H1 (cell line): ENCODE results near the gene CPLX1. TPM values are rescaled to one million over a fixed set of nuclear protein-coding genes. Genes with fewer than 3 reads are reported as not detected.

ENCODE experiments used
- CTCF ChIA-PET: fragments of 300-600 bp; sonication (Branson Sonifier 250); formaldehyde crosslinking; loops from one replicate; lab custom pipeline; 2021; ENCODE audit not compliant: partially characterized antibody; lab: Charles Lee
- POLR2A ChIA-PET: fragments of 300-600 bp; sonication (Branson Sonifier 250); formaldehyde crosslinking; loops from one replicate; lab custom pipeline; 2021; ENCODE audit warnings: inconsistent platforms; ENCODE audit not compliant: partially characterized antibody; lab: Charles Lee
- DNase-seq, 2 experiments: peaks; one replicate each; pipeline versions ENCODE4 v3.0.0 to v3.0.0-alpha.2; 2010 to 2022; ENCODE audit warnings: low spot score in 2 of 2, low read depth in 1 of 2, mixed read lengths in 1 of 2
- FAIRE-seq: peaks from 2 replicates; lab custom pipeline; 2011; peaks lifted over from hg19 to GRCh38; lab: Jason Lieb, UNC
- H2AFZ ChIP-seq: 2 replicates; pipeline ENCODE4 v1.8.1; 2012; ENCODE audit warnings: low read length, inconsistent platforms
- H2AK5ac ChIP-seq: 2 replicates; pipeline ENCODE4 v1.6.1; 2013; ENCODE audit warnings: low read depth, low read length
- H2BK120ac ChIP-seq: replicated peaks from 2 replicates; pipeline ENCODE3; 2013; ENCODE audit warnings: low read depth, low read length, inconsistent platforms
- H2BK12ac ChIP-seq: 2 replicates; pipeline ENCODE4 v1.6.1; 2013; ENCODE audit warnings: low read depth, low read length
- H2BK15ac ChIP-seq: 2 replicates; pipeline ENCODE4 v1.6.1; 2013; ENCODE audit warnings: low read length
- H2BK20ac ChIP-seq: 2 replicates; pipeline ENCODE4 v1.6.1; 2013; ENCODE audit warnings: low read length
- H2BK5ac ChIP-seq: 2 replicates; pipeline ENCODE4 v1.6.1; 2013; ENCODE audit warnings: low read depth, low read length
- H3K14ac ChIP-seq: 2 replicates; pipeline ENCODE4 v1.6.1; 2013; ENCODE audit warnings: inconsistent platforms; ENCODE audit not compliant: insufficient read length
- H3K18ac ChIP-seq: 2 replicates; pipeline ENCODE4 v1.6.1; 2013; ENCODE audit warnings: low read length; ENCODE audit errors: extremely low read depth
- H3K23ac ChIP-seq: 2 replicates; pipeline ENCODE4 v1.6.1; 2013; ENCODE audit warnings: inconsistent platforms; ENCODE audit not compliant: insufficient read length
- H3K23me2 ChIP-seq: 2 replicates; pipeline ENCODE4 v1.6.1; 2013; ENCODE audit warnings: low read depth, low read length
- H3K27ac ChIP-seq: 2 replicates; pipeline ENCODE4 v1.6.1; 2011; ENCODE audit warnings: low read depth, low read length, inconsistent platforms
- H3K27me3 ChIP-seq, 4 experiments: replicated peaks in 1 of 4; 1 replicate in 1 of 4; 2 replicates in 3 of 4; pipeline versions ENCODE4 v1.6.1 to v1.8.1; 2011 to 2013; ENCODE audit warnings: low read length in 3 of 4, mild to moderate bottlenecking in 3 of 4, inconsistent platforms in 2 of 4, mixed read lengths in 2 of 4, moderate library complexity in 1 of 4; ENCODE audit not compliant: control insufficient read depth in 3 of 4, insufficient read depth in 3 of 4; ENCODE audit errors: extremely low read depth in 1 of 4
- H3K36me3 ChIP-seq, 4 experiments: 2 replicates each; pipeline versions ENCODE4 v1.6.1 to v1.8.1; 2011 to 2013; ENCODE audit warnings: mild to moderate bottlenecking in 4 of 4, low read length in 3 of 4, moderate library complexity in 2 of 4, control low read depth in 1 of 4, inconsistent platforms in 1 of 4; ENCODE audit not compliant: insufficient read depth in 4 of 4, control insufficient read depth in 2 of 4
- H3K4ac ChIP-seq: replicated peaks from 2 replicates; pipeline ENCODE3; 2013; ENCODE audit warnings: low read length, low read depth, mixed read lengths, inconsistent platforms; ENCODE audit not compliant: insufficient read length
- H3K4me1 ChIP-seq, 4 experiments: replicated peaks in 1 of 4; 1 replicate in 1 of 4; 2 replicates in 3 of 4; pipeline versions ENCODE4 v1.6.1 to v1.8.1; 2011 to 2013; ENCODE audit warnings: low read length in 3 of 4, inconsistent platforms in 2 of 4, mixed read lengths in 1 of 4; ENCODE audit not compliant: insufficient read depth in 4 of 4, control insufficient read depth in 3 of 4
- H3K4me2 ChIP-seq, 2 experiments: 2 replicates each; pipeline versions ENCODE4 v1.6.1 to v1.8.1; 2011 to 2013; ENCODE audit warnings: low read depth in 2 of 2, low read length in 2 of 2, control low read depth in 1 of 2, inconsistent platforms in 1 of 2, mild to moderate bottlenecking in 1 of 2; ENCODE audit not compliant: insufficient read depth in 1 of 2
- H3K4me3 ChIP-seq, 4 experiments: fragments of 200-600, 300-600 bp in 1 of 4; sonication (generic), shearing (Covaris generic), sonication (Bioruptor Twin) in 1 of 4; 2 replicates each; pipeline versions ENCODE4 v1.5.1 to v1.8.1; 2011 to 2016; ENCODE audit warnings: low read length in 4 of 4, low read depth in 3 of 4, control low read depth in 2 of 4, inconsistent platforms in 2 of 4, mild to moderate bottlenecking in 2 of 4, mixed read lengths in 1 of 4, moderate library complexity in 1 of 4; ENCODE audit not compliant: insufficient read depth in 2 of 4; ENCODE audit errors: extremely low read depth in 1 of 4
- H3K56ac ChIP-seq: replicated peaks from 2 replicates; pipeline ENCODE3; 2013; ENCODE audit warnings: low read depth, mild to moderate bottlenecking, mixed read lengths, low read length, inconsistent platforms; ENCODE audit not compliant: insufficient read length
- H3K79me1 ChIP-seq: 2 replicates; pipeline ENCODE4 v1.6.1; 2013; ENCODE audit warnings: low read depth, low read length, control low read depth
- H3K79me2 ChIP-seq, 2 experiments: 2 replicates each; pipeline versions ENCODE4 v1.6.1 to v1.8.1; 2012 to 2013; ENCODE audit warnings: low read length in 2 of 2, mild to moderate bottlenecking in 2 of 2, inconsistent platforms in 1 of 2; ENCODE audit not compliant: insufficient read depth in 2 of 2, control insufficient read depth in 1 of 2
- H3K9ac ChIP-seq, 4 experiments: replicated peaks in 1 of 4; 1 replicate in 1 of 4; 2 replicates in 3 of 4; pipeline versions ENCODE4 v1.6.1 to v1.8.1; 2011 to 2013; ENCODE audit warnings: low read depth in 3 of 4, low read length in 3 of 4, control low read depth in 2 of 4, mild to moderate bottlenecking in 2 of 4, moderate library complexity in 2 of 4, inconsistent platforms in 1 of 4; ENCODE audit errors: extremely low read depth in 1 of 4
- H3K9me3 ChIP-seq, 2 experiments: 2 replicates each; pipeline versions ENCODE4 v1.6.1 to v1.8.1; 2012 to 2013; ENCODE audit warnings: mild to moderate bottlenecking in 2 of 2, moderate library complexity in 2 of 2, control low read depth in 1 of 2, inconsistent platforms in 1 of 2, low read depth in 1 of 2, low read length in 1 of 2, mixed read lengths in 1 of 2; ENCODE audit not compliant: insufficient read depth in 2 of 2
- H4K20me1 ChIP-seq, 2 experiments: replicated peaks in 1 of 2; 2 replicates each; pipeline versions ENCODE3 to v1.8.1; 2011 to 2013; ENCODE audit warnings: inconsistent platforms in 2 of 2, low read length in 2 of 2, mild to moderate bottlenecking in 1 of 2; ENCODE audit not compliant: insufficient read depth in 2 of 2, control insufficient read depth in 1 of 2
- H4K5ac ChIP-seq: 2 replicates; pipeline ENCODE4 v1.6.1; 2013; ENCODE audit warnings: low read length, low read depth, mixed read lengths, inconsistent platforms; ENCODE audit not compliant: insufficient read length
- H4K8ac ChIP-seq: 2 replicates; pipeline ENCODE4 v1.8.0; 2013; ENCODE audit warnings: mild to moderate bottlenecking, moderate library complexity, low read length, inconsistent platforms; ENCODE audit not compliant: insufficient read depth; ENCODE audit errors: extremely low read depth
- H4K91ac ChIP-seq: replicated peaks from 2 replicates; pipeline ENCODE3; 2013; ENCODE audit warnings: low read length, mixed read lengths, inconsistent platforms; ENCODE audit not compliant: insufficient read length
- BCL11A ChIP-seq, 2 experiments: IDR thresholded peaks; one replicate each; pipeline ENCODE4 v1.6.1; 2011; ENCODE audit warnings: low read depth in 2 of 2, low read length in 2 of 2, mild to moderate bottlenecking in 2 of 2
- BRCA1 ChIP-seq: IDR thresholded peaks from 2 replicates; pipeline ENCODE4 v1.6.1; 2012; ENCODE audit warnings: low read depth, low read length, improper control_type of control experiment
- CBX8 ChIP-seq: fragments of 300-800, 300-1000 bp; sonication (generic); IDR thresholded peaks from 2 replicates; pipeline ENCODE4 v1.7.1; 2016; ENCODE audit warnings: low read depth, low read length, borderline replicate concordance
- MAX ChIP-seq: IDR thresholded peaks from 2 replicates; pipeline ENCODE4 v1.6.1; 2012; ENCODE audit warnings: inconsistent platforms
- POU5F1 ChIP-seq: IDR thresholded peaks from 2 replicates; pipeline ENCODE4 v1.6.1; 2011; ENCODE audit warnings: low read depth, mild to moderate bottlenecking, low read length, moderate library complexity
- RAD21 ChIP-seq, 2 experiments: IDR thresholded peaks in 1 of 2; conservative IDR thresholded peaks in 1 of 2; 2 replicates each; pipeline ENCODE4 v1.6.1; 2011; ENCODE audit warnings: low read depth in 2 of 2, low read length in 2 of 2, improper control_type of control experiment in 1 of 2, inconsistent platforms in 1 of 2, mild to moderate bottlenecking in 1 of 2, moderate library complexity in 1 of 2
- RXRA ChIP-seq: IDR thresholded peaks from 2 replicates; pipeline ENCODE4 v1.6.1; 2011; ENCODE audit warnings: low read depth, mild to moderate bottlenecking, low read length, moderate library complexity; ENCODE audit not compliant: insufficient read depth
- SRF ChIP-seq: IDR thresholded peaks from 2 replicates; pipeline ENCODE4 v1.6.1; 2011; ENCODE audit warnings: mild to moderate bottlenecking, low read depth, low read length, moderate library complexity
- TAF1 ChIP-seq: IDR thresholded peaks from 2 replicates; pipeline ENCODE4 v1.6.1; 2011; ENCODE audit warnings: mild to moderate bottlenecking, low read depth, low read length
- WGBS, 2 experiments: shearing (Covaris generic) in 1 of 2; methylation state at CpG; one replicate each; pipeline versions ENCODE4 v1.1.6 to v1.1.7; 2013 to 2015; ENCODE audit warnings: low lambda C conversion rate in 2 of 2, mixed read lengths in 2 of 2, inconsistent platforms in 1 of 2, low coverage in 1 of 2, missing lambda C conversion rate in 1 of 2; ENCODE audit not compliant: insufficient replicate concordance in 2 of 2, insufficient coverage in 1 of 2, insufficient read length in 1 of 2; ENCODE audit errors: extremely low coverage in 1 of 2, missing lambda C conversion rate in 1 of 2; 5-methylcytosine and 5-hydroxymethylcytosine counted together
- polyA plus RNA-seq, 7 experiments: library from polyadenylated mRNA; depleted of rRNA in 3 of 7; stranded (reverse) in 5 of 7; unstranded in 2 of 7; fragments of >200 nt in 5 of 7; fragments of 200-250 nt in 2 of 7; gene quantifications; 1 replicate in 5 of 7; 2 replicates in 1 of 7; 4 replicates in 1 of 7; pipeline versions ENCODE4 v1.2.1 to v1.2.3, GENCODE V29; 2011 to 2013; ENCODE audit warnings: missing spikeins in 2 of 7, mixed read lengths in 2 of 7
- total RNA-seq: library from RNA; stranded (reverse); fragmentation: NEBNext Ultra II Directional; extraction: Animal tissue kit (Norgen Biotek cat#: 25700); gene quantifications from 2 replicates; pipeline ENCODE4 v1.2.1, GENCODE V29; 2021
- TF ChIP-seq, protein P1 (sequence below), 3 experiments: IDR thresholded peaks; 1 replicate in 2 of 3; 2 replicates in 1 of 3; pipeline versions ENCODE4 v1.5.1 to v1.6.1; 2011; ENCODE audit warnings: low read length in 3 of 3, mild to moderate bottlenecking in 3 of 3, inconsistent platforms in 2 of 3, low read depth in 1 of 3, moderate library complexity in 1 of 3; ENCODE audit not compliant: insufficient read depth in 1 of 3; ENCODE audit errors: control extremely low read depth in 1 of 3

CPLX1 gene
- total and polyA plus RNA-seq, 2 of the 8 experiments (the other 6 are each of a cell fraction or from before 2014, with no cell fraction given): 0.32 to 0.56 TPM

GRCh38 chr4:757111-757510 is 68.8 kb downstream of the CPLX1 start:
- H2AFZ ChIP-seq: no peak overlapping the region
- no peak overlapping the region for H2BK5ac ChIP-seq
- H2BK120ac ChIP-seq: no peak overlapping the region
- no peaks in the 10 kb centered on the region for H3K4me1 ChIP-seq
- H2AK5ac ChIP-seq: no peak overlapping the region
- 93% methylated on average over 20 of the region's 20 CpGs; no CpG with 5 or more reads in 1 of the 2 experiments for WGBS, 2 experiments
- ChIA-PET CTCF (interaction anchor here (0.7 to 1.1 kb wide), 3 partner anchors 15 to 17 kb away, joined by 4 to 5 read pairs (median 4); no protein-coding TSS in a partner anchor), POLR2A (no interaction called here)
- H3K23me2 ChIP-seq: no peaks in the 10 kb centered on the region
- peaks cover 0 to 10% of the 10 kb centered on the region in 2 experiments; a peak in 1 of 4 replicates for H3K9me3 ChIP-seq
- H2BK12ac ChIP-seq: no peak overlapping the region
- FAIRE-seq: no peak
- H3K79me1 ChIP-seq: no peaks in the 10 kb centered on the region
- H2BK15ac ChIP-seq: no peak overlapping the region
- no peak overlapping the region for H4K5ac ChIP-seq
- no peak overlapping the region for H3K14ac ChIP-seq
- no peak overlapping the region for H3K4me3 ChIP-seq
- no peak for DNase-seq
- no peak overlapping the region for H3K27ac ChIP-seq
- TF ChIP-seq POU5F1 (no peak), TAF1 (no peak), MAX (no peak), BCL11A (IDR thresholded peaks at IDR 0.05; ENCODE audit: low read depth in 2 of 2, low read length in 2 of 2) (no peak), SRF (no peak), BRCA1 (no peak), RXRA (no peak), RAD21 (IDR thresholded peaks at IDR 0.05 in 1 of 2, conservative IDR thresholded peaks at IDR 0.05 in 1 of 2; ENCODE audit: low read depth in 2 of 2, low read length in 2 of 2) (no peak), CBX8 (no peak)
- TF ChIP-seq, protein P1, sequence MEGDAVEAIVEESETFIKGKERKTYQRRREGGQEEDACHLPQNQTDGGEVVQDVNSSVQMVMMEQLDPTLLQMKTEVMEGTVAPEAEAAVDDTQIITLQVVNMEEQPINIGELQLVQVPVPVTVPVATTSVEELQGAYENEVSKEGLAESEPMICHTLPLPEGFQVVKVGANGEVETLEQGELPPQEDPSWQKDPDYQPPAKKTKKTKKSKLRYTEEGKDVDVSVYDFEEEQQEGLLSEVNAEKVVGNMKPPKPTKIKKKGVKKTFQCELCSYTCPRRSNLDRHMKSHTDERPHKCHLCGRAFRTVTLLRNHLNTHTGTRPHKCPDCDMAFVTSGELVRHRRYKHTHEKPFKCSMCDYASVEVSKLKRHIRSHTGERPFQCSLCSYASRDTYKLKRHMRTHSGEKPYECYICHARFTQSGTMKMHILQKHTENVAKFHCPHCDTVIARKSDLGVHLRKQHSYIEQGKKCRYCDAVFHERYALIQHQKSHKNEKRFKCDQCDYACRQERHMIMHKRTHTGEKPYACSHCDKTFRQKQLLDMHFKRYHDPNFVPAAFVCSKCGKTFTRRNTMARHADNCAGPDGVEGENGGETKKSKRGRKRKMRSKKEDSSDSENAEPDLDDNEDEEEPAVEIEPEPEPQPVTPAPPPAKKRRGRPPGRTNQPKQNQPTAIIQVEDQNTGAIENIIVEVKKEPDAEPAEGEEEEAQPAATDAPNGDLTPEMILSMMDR (IDR thresholded peaks at IDR 0.05; ENCODE audit: control extremely low read depth in 1 of 3, insufficient read depth in 1 of 3, low read depth in 1 of 3, low read length in 3 of 3): no peak
- no peak overlapping the region for H3K4ac ChIP-seq
- H3K79me2 ChIP-seq: no peaks in the 10 kb centered on the region
- peaks cover 3 to 23% (median 13%) of the 10 kb centered on the region in 4 experiments; a peak in 6 of 8 replicates for H3K36me3 ChIP-seq
- H3K23ac ChIP-seq: no peak overlapping the region
- peaks cover 4% of the 10 kb centered on the region in 2 experiments for H4K20me1 ChIP-seq
- no peak overlapping the region for H3K4me2 ChIP-seq
- no peak overlapping the region for H4K91ac ChIP-seq
- no peaks in the 10 kb centered on the region for H3K27me3 ChIP-seq
- no peak overlapping the region for H3K9ac ChIP-seq
- no peak overlapping the region for H2BK20ac ChIP-seq
- no peak overlapping the region for H3K56ac ChIP-seq
- no peak overlapping the region for H3K18ac ChIP-seq
- no peak overlapping the region for H4K8ac ChIP-seq
